KMS-11 (cell line): ENCODE results near the gene DPP4.

Experiments used
- H2AFZ ChIP-seq: fragments of 200-600 bp; sonication (generic); 2 replicates; pipeline ENCODE4 v1.6.1; 2016; ENCODE audit warnings: antibody characterized with exemption, mixed run types, low read depth
- H3K27ac ChIP-seq: fragments of 200-600 bp; sonication (generic); 2 replicates; pipeline ENCODE4 v1.6.1; 2016; ENCODE audit warnings: mild to moderate bottlenecking, mixed run types
- H3K27me3 ChIP-seq: fragments of 200-600 bp; sonication (generic); 2 replicates; pipeline ENCODE4 v1.6.1; 2017; ENCODE audit warnings: mild to moderate bottlenecking, low read depth, mixed run types, moderate library complexity; ENCODE audit not compliant: insufficient read depth
- H3K36me3 ChIP-seq: fragments of 200-600 bp; sonication (generic); 2 replicates; pipeline ENCODE4 v1.6.1; 2017; ENCODE audit warnings: mild to moderate bottlenecking, mixed run types; ENCODE audit not compliant: insufficient read depth
- H3K4me1 ChIP-seq: fragments of 200-600 bp; sonication (generic); 2 replicates; pipeline ENCODE4 v1.6.1; 2016; ENCODE audit warnings: mild to moderate bottlenecking, low read depth, mixed run types; ENCODE audit not compliant: poor library complexity, severe bottlenecking
- H3K4me2 ChIP-seq: fragments of 200-600 bp; sonication (generic); 2 replicates; pipeline ENCODE4 v1.7.0; 2016; ENCODE audit warnings: mild to moderate bottlenecking, mixed run types
- H3K4me3 ChIP-seq: fragments of 200-600 bp; sonication (generic); IDR thresholded peaks from 2 replicates; pipeline ENCODE4 v1.6.1; 2017; ENCODE audit warnings: low read depth, low read length, mixed read lengths; ENCODE audit not compliant: insufficient read depth
- H3K79me2 ChIP-seq: fragments of 200-600 bp; sonication (generic); 2 replicates; pipeline ENCODE4 v1.6.1; 2016; ENCODE audit warnings: low read depth, mixed run types; ENCODE audit not compliant: insufficient read depth
- H3K9ac ChIP-seq: fragments of 200-600 bp; sonication (generic); 2 replicates; pipeline ENCODE4 v1.6.1; 2016; ENCODE audit warnings: mild to moderate bottlenecking, mixed run types
- H4K20me1 ChIP-seq: fragments of 200-600 bp; sonication (generic); 2 replicates; pipeline ENCODE4 v1.6.1; 2016; ENCODE audit warnings: mild to moderate bottlenecking, mixed run types; ENCODE audit not compliant: insufficient read depth
- TF ChIP-seq, protein P1 (sequence below): fragments of 200-600 bp; sonication (generic); conservative IDR thresholded peaks from 2 replicates; pipeline ENCODE4 v1.6.1; 2017; ENCODE audit warnings: low read depth, mild to moderate bottlenecking, antibody characterized with exemption, low read length, moderate library complexity, mixed read lengths

Gene DPP4

DNA sequence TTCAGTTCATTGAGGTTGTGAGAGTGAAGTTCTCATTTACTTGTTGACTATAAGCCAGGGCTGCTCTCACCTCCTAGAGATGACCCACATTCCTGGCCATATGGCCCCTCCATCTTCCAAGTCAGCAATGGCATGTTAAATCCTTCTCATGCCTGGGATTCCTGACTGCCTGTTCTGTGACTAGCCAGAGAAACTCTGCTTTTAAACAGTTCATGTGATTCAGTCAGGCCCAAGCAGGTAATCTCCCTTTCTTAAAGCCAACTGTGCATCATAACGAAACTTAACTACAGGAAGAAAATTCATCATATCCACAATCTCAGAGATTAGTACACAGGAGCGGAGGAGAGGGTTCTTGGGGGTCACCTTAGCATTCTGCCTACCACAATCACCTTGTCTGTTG, 11.5 kb downstream of the DPP4 start:
- Histone ChIP-seq H3K9ac (no peak overlapping the region), H3K27ac (no peak overlapping the region), H3K4me2 (no peak overlapping the region), H3K36me3 (no peaks in the 10 kb centered on the region), H3K79me2 (no peaks in the 10 kb centered on the region), H2AFZ (no peak overlapping the region), H4K20me1 (no peaks in the 10 kb centered on the region), H3K4me1 (no peaks in the 10 kb centered on the region), H3K27me3 (no peaks in the 10 kb centered on the region), H3K4me3 (no peak overlapping the region)
- TF ChIP-seq, protein P1, sequence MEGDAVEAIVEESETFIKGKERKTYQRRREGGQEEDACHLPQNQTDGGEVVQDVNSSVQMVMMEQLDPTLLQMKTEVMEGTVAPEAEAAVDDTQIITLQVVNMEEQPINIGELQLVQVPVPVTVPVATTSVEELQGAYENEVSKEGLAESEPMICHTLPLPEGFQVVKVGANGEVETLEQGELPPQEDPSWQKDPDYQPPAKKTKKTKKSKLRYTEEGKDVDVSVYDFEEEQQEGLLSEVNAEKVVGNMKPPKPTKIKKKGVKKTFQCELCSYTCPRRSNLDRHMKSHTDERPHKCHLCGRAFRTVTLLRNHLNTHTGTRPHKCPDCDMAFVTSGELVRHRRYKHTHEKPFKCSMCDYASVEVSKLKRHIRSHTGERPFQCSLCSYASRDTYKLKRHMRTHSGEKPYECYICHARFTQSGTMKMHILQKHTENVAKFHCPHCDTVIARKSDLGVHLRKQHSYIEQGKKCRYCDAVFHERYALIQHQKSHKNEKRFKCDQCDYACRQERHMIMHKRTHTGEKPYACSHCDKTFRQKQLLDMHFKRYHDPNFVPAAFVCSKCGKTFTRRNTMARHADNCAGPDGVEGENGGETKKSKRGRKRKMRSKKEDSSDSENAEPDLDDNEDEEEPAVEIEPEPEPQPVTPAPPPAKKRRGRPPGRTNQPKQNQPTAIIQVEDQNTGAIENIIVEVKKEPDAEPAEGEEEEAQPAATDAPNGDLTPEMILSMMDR: no peak

DNA sequence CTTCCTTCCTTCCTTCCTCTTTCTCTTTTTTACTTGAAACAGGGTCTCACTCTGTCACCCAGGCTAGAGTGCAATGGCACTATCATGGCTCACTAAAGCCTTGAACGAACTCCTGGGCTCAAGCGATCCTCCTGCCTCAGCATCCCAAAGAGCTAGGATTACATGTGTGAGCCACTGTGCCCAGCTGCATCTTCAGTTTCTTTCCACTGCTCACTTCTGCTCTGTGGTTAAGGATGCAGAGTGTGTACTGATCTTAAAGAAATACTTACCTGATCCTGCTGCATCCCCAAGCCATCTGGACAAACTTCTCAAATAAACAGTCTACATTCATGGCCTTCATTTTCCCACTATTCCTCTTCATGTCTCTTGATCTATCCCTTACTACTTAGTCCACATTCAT, 13.0 kb downstream of the DPP4 start:
- Histone ChIP-seq H3K9ac (no peak overlapping the region), H3K36me3 (no peaks in the 10 kb centered on the region), H3K4me3 (no peak overlapping the region), H3K79me2 (no peaks in the 10 kb centered on the region), H4K20me1 (no peaks in the 10 kb centered on the region), H3K4me1 (no peaks in the 10 kb centered on the region), H3K27ac (no peak overlapping the region), H2AFZ (no peak overlapping the region), H3K27me3 (no peaks in the 10 kb centered on the region), H3K4me2 (no peak overlapping the region)
- TF ChIP-seq, protein P1: no peak

DNA sequence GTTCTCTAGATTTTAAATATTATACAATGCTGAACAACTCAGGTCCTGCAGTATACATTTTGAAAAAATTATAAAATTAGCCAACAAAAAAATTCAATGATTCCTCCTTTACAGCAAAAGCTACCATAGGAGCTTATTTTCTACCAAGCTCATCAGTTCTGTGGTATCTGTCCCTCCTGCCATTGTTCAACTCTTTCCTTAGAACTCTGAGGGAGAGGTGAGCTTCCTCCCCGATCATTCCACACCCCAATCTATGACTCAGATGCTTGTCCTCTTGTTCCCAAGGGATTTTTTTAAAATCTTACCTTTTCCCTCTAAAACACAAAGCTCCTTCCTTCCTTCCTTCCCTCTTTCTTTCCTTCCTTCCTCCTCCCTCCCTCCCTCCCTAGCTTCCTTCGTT, 13.5 kb downstream of the DPP4 start:
- H2AFZ ChIP-seq: no peak overlapping the region
- no peaks in the 10 kb centered on the region for H3K27me3 ChIP-seq
- H3K4me3 ChIP-seq: no peak overlapping the region
- H3K27ac ChIP-seq: no peak overlapping the region
- no peaks in the 10 kb centered on the region for H3K79me2 ChIP-seq
- H4K20me1 ChIP-seq: no peaks in the 10 kb centered on the region
- H3K4me1 ChIP-seq: no peaks in the 10 kb centered on the region
- H3K4me2 ChIP-seq: no peak overlapping the region
- no peak overlapping the region for H3K9ac ChIP-seq
- H3K36me3 ChIP-seq: no peaks in the 10 kb centered on the region
- TF ChIP-seq, protein P1: no peak

DNA sequence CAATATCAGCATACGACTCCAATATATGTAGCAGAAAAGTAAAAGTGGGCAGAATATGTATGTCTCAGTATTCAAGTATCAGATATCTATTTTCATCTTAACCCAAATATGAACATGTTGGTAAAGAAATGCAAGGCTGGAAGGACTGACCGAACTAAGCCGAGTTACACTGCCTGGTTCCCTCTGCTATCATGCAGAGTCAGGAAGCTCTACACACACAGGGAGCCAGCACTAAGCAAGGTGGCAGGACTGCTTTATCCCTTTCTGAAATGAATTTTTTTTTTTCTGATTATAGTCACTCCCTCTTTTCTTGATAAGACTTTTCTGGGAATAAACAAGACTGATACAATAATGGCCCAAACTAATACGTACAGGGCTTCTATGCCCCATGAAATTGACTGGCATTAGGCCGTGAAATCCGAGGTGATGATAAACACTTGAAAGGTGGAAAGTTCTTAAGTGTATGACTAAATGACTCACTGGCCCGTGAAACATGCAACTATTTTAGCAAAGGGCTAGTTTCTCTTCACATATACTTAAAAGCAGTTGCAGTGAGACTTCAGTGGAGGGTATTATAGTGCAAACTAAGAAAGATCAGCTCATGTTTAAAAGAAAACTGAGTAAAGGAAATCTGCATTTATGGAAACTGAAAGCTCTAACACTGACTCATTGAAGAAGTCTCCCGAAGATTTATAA, 14.9 kb downstream of the DPP4 start:
- no peak overlapping the region for H3K27ac ChIP-seq
- no peaks in the 10 kb centered on the region for H3K79me2 ChIP-seq
- H3K27me3 ChIP-seq: no peaks in the 10 kb centered on the region
- TF ChIP-seq, protein P1: no peak
- no peaks in the 10 kb centered on the region for H3K4me1 ChIP-seq
- no peak overlapping the region for H3K4me2 ChIP-seq
- H4K20me1 ChIP-seq: no peaks in the 10 kb centered on the region
- H3K9ac ChIP-seq: no peak overlapping the region
- H3K36me3 ChIP-seq: no peaks in the 10 kb centered on the region
- H2AFZ ChIP-seq: no peak overlapping the region
- no peak overlapping the region for H3K4me3 ChIP-seq
